Trophoblast cell (in vitro differentiated cells and primary cell): ENCODE data around the gene CLEC2L.

Source experiments
- DNase-seq, 2 donors: peaks; one replicate each; pipeline ENCODE4 v3.0.0-alpha.2; 2016
- H2AFZ ChIP-seq: 2 replicates; pipeline ENCODE4 v1.6.1; 2013; ENCODE audit warnings: low read length, moderate library complexity, mild to moderate bottlenecking; ENCODE audit not compliant: insufficient read depth, poor library complexity
- H2AK5ac ChIP-seq: 2 replicates; pipeline ENCODE4 v1.6.1; 2013; ENCODE audit warnings: mild to moderate bottlenecking, low read length
- H2BK120ac ChIP-seq: 2 replicates; pipeline ENCODE4 v1.6.1; 2013; ENCODE audit warnings: low read length, mild to moderate bottlenecking, moderate library complexity; ENCODE audit not compliant: insufficient read depth, poor library complexity
- H2BK12ac ChIP-seq: 2 replicates; pipeline ENCODE4 v1.6.1; 2013; ENCODE audit warnings: mild to moderate bottlenecking, low read length, moderate library complexity
- H2BK5ac ChIP-seq: 2 replicates; pipeline ENCODE4 v1.6.1; 2013; ENCODE audit warnings: low read length, low read depth, moderate library complexity, mild to moderate bottlenecking; ENCODE audit not compliant: poor library complexity
- H3K14ac ChIP-seq: 2 replicates; pipeline ENCODE4 v1.6.1; 2013; ENCODE audit warnings: mild to moderate bottlenecking, low read length
- H3K18ac ChIP-seq: 2 replicates; pipeline ENCODE4 v1.6.1; 2013; ENCODE audit warnings: mild to moderate bottlenecking, low read length
- H3K23ac ChIP-seq: 2 replicates; pipeline ENCODE4 v1.6.1; 2013; ENCODE audit warnings: low read length
- H3K27ac ChIP-seq: 2 replicates; pipeline ENCODE4 v1.5.1; 2013; ENCODE audit warnings: low read depth, mild to moderate bottlenecking, inconsistent platforms, low read length, moderate library complexity
- H3K27me3 ChIP-seq: 2 replicates; pipeline ENCODE4 v1.6.1; 2013; ENCODE audit warnings: inconsistent platforms, mild to moderate bottlenecking, low read length, moderate library complexity; ENCODE audit not compliant: insufficient read depth
- H3K36me3 ChIP-seq, 2 experiments: 1 replicate in 1 of 2; 2 replicates in 1 of 2; pipeline ENCODE4 v1.6.1; 2013; ENCODE audit warnings: low read length in 2 of 2, mild to moderate bottlenecking in 2 of 2, moderate library complexity in 1 of 2; ENCODE audit not compliant: insufficient read depth in 2 of 2, control insufficient read depth in 1 of 2
- H3K4ac ChIP-seq: 2 replicates; pipeline ENCODE4 v1.6.1; 2013; ENCODE audit warnings: low read depth, mild to moderate bottlenecking, low read length, moderate library complexity
- H3K4me1 ChIP-seq, 2 experiments: 1 replicate in 1 of 2; 2 replicates in 1 of 2; pipeline ENCODE4 v1.6.1; 2013; ENCODE audit warnings: low read length in 2 of 2, mild to moderate bottlenecking in 2 of 2, moderate library complexity in 1 of 2; ENCODE audit not compliant: insufficient read depth in 2 of 2, control insufficient read depth in 1 of 2
- H3K4me2 ChIP-seq: 2 replicates; pipeline ENCODE4 v1.6.1; 2013; ENCODE audit warnings: inconsistent platforms, mild to moderate bottlenecking, low read length, moderate library complexity
- H3K4me3 ChIP-seq: 2 replicates; pipeline ENCODE4 v1.5.1; 2013; ENCODE audit warnings: mild to moderate bottlenecking, low read depth, low read length, inconsistent platforms
- H3K79me1 ChIP-seq: one replicate; pipeline ENCODE4 v1.6.1; 2013; ENCODE audit warnings: low read length
- H3K79me2 ChIP-seq: 2 replicates; pipeline ENCODE4 v1.6.1; 2013; ENCODE audit warnings: low read length, mild to moderate bottlenecking; ENCODE audit not compliant: control insufficient read depth, insufficient read depth, poor library complexity
- H3K9ac ChIP-seq: 2 replicates; pipeline ENCODE4 v1.6.1; 2013; ENCODE audit warnings: mild to moderate bottlenecking, low read length
- H3K9me3 ChIP-seq: 2 replicates; pipeline ENCODE4 v1.6.1; 2013; ENCODE audit warnings: low read depth, mild to moderate bottlenecking, control low read depth, inconsistent platforms, low read length; ENCODE audit not compliant: insufficient read depth
- H4K12ac ChIP-seq: 2 replicates; pipeline ENCODE4 v1.6.1; 2013; ENCODE audit warnings: low read depth, mild to moderate bottlenecking, low read length, moderate library complexity
- H4K8ac ChIP-seq: 2 replicates; pipeline ENCODE4 v1.6.1; 2013; ENCODE audit warnings: low read depth, mild to moderate bottlenecking, low read length, moderate library complexity
- H4K91ac ChIP-seq: one replicate; pipeline ENCODE4 v1.6.1; 2013; ENCODE audit warnings: low read depth, mild to moderate bottlenecking, low read length, moderate library complexity
- WGBS: extraction: QIAGEN DNeasy Blood & Tissue Kit; methylation state at CpG from one replicate; pipeline ENCODE4 v1.1.7; 2013; ENCODE audit warnings: missing lambda C conversion rate; ENCODE audit not compliant: insufficient read length, insufficient coverage; ENCODE audit errors: extremely low coverage; 5-methylcytosine and 5-hydroxymethylcytosine counted together

The CLEC2L gene

GRCh38 chr7:139570626-139571025, 47.1 kb downstream of the CLEC2L start:
- H3K23ac ChIP-seq: no peak overlapping the region
- WGBS: no CpG with 5 or more reads among the region's 5 CpGs
- H2BK12ac ChIP-seq: no peak overlapping the region
- H3K79me2 ChIP-seq: no peaks in the 10 kb centered on the region
- H3K4me1 ChIP-seq: no peaks in the 10 kb centered on the region
- no peak for DNase-seq
- peaks cover 2 to 4% of the 10 kb centered on the region in 2 experiments for H3K36me3 ChIP-seq
- no peak overlapping the region for H3K18ac ChIP-seq
- no peak overlapping the region for H4K12ac ChIP-seq
- no peak overlapping the region for H2AK5ac ChIP-seq
- no peak overlapping the region for H3K27ac ChIP-seq
- no peaks in the 10 kb centered on the region for H3K79me1 ChIP-seq
- H2BK120ac ChIP-seq: no peak overlapping the region
- H3K14ac ChIP-seq: no peak overlapping the region
- H3K9me3 ChIP-seq: peaks cover 5% of the 10 kb centered on the region
- no peak overlapping the region for H2BK5ac ChIP-seq
- no peak overlapping the region for H3K4me2 ChIP-seq
- H2AFZ ChIP-seq: no peak overlapping the region
- no peak overlapping the region for H3K4ac ChIP-seq
- H3K9ac ChIP-seq: no peak overlapping the region
- H3K27me3 ChIP-seq: no peaks in the 10 kb centered on the region
- H3K4me3 ChIP-seq: no peak overlapping the region
- no peak overlapping the region for H4K8ac ChIP-seq
- no peak overlapping the region for H4K91ac ChIP-seq

DNA sequence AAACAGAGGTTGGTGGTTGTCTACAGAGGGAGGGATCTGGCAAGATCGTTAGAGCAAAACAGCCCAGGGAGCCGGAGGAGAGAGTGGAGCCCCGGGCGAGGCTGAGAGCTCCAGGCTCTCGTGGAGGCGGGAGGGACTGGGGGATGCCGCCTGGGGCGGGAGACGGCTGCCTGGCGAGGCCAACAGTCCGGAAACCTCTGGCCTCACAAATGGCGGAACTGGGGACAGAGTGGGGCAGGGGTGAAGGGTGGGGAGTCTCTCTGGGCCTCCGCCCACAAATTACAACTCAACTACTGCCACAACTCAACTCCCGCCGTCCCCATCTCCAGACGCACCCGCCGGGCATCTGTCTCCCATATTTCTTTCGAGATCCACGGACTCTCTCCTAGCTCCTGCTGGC, 47.7 kb downstream of the CLEC2L start:
- Histone ChIP-seq H4K12ac (no peak overlapping the region), H3K18ac (no peak overlapping the region), H3K4me1 (no peaks in the 10 kb centered on the region), H3K27ac (no peak overlapping the region), H3K27me3 (no peaks in the 10 kb centered on the region), H3K79me1 (no peaks in the 10 kb centered on the region), H3K4me2 (no peak overlapping the region), H2BK12ac (no peak overlapping the region), H2BK5ac (no peak overlapping the region), H3K79me2 (no peaks in the 10 kb centered on the region), H3K4me3 (no peak overlapping the region), H3K36me3 (peaks cover 2 to 4% of the 10 kb centered on the region in 2 experiments), H3K9me3 (peaks cover 5% of the 10 kb centered on the region), H3K23ac (no peak overlapping the region), H2AFZ (no peak overlapping the region), H3K9ac (no peak overlapping the region), H4K8ac (no peak overlapping the region), H3K14ac (no peak overlapping the region), H3K4ac (no peak overlapping the region), H4K91ac (no peak overlapping the region), H2BK120ac (no peak overlapping the region), H2AK5ac (no peak overlapping the region)
- peak in 1 of 2 donors; percentile 18 for DNase-seq
- no CpG with 5 or more reads among the region's 20 CpGs for WGBS

DNA sequence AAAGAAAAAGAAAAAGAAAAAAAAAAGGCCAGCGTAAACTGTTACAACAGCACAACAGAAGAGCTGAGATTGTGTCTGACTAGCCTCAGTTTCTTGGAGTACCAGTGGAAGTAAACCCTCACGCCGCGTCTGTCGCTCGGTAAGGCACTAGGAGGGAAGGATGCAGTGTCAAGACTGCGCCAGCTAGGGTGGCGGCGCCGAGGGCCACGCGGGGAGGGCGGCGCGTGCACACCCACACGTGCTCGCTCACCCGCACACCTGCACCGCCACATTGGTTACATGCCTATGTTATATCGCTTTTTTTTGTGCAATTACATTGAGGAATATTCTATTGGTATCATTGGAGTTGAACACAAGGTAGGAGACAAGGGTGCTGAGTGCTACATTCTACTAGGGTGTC, 48.2 kb downstream of the CLEC2L start:
- Histone ChIP-seq H4K8ac (no peak overlapping the region), H3K36me3 (peaks cover 2 to 4% of the 10 kb centered on the region in 2 experiments), H3K4me3 (peak overlapping the region; percentile 21), H3K4me1 (no peaks in the 10 kb centered on the region), H3K4ac (no peak overlapping the region), H3K9ac (no peak overlapping the region), H3K27me3 (no peaks in the 10 kb centered on the region), H3K79me2 (no peaks in the 10 kb centered on the region), H3K23ac (no peak overlapping the region), H3K18ac (no peak overlapping the region), H3K79me1 (no peaks in the 10 kb centered on the region), H4K91ac (no peak overlapping the region), H3K4me2 (no peak overlapping the region), H2BK12ac (no peak overlapping the region), H2BK120ac (no peak overlapping the region), H2AFZ (no peak overlapping the region), H3K27ac (no peak overlapping the region), H4K12ac (no peak overlapping the region), H3K14ac (no peak overlapping the region), H3K9me3 (peaks cover 5% of the 10 kb centered on the region), H2AK5ac (no peak overlapping the region), H2BK5ac (no peak overlapping the region)
- peak in 1 of 2 donors; percentile 36 for DNase-seq
- WGBS: no CpG with 5 or more reads among the region's 20 CpGs

GRCh38 chr7:139572071-139572470, 48.6 kb downstream of the CLEC2L start:
- Histone ChIP-seq H4K91ac (no peak overlapping the region), H3K23ac (no peak overlapping the region), H3K4me3 (no peak overlapping the region), H3K4me2 (no peak overlapping the region), H3K27ac (no peak overlapping the region), H3K14ac (no peak overlapping the region), H3K4me1 (no peaks in the 10 kb centered on the region), H3K18ac (no peak overlapping the region), H4K8ac (no peak overlapping the region), H2AK5ac (no peak overlapping the region), H2BK12ac (no peak overlapping the region), H2AFZ (no peak overlapping the region), H2BK5ac (no peak overlapping the region), H3K4ac (no peak overlapping the region), H3K9ac (no peak overlapping the region), H3K9me3 (peaks cover 5% of the 10 kb centered on the region), H3K79me2 (no peaks in the 10 kb centered on the region), H2BK120ac (no peak overlapping the region), H4K12ac (no peak overlapping the region), H3K36me3 (peaks cover 2 to 4% of the 10 kb centered on the region in 2 experiments), H3K79me1 (no peaks in the 10 kb centered on the region), H3K27me3 (no peaks in the 10 kb centered on the region)
- no peak for DNase-seq
- no CpG with 5 or more reads among the region's 15 CpGs for WGBS
